ENCODE measurements around the gene CYBB. TPM values are rescaled to one million over a fixed set of nuclear protein-coding genes. Genes with fewer than 3 reads are reported as not detected.

Gene CYBB
- total and polyA plus RNA-seq, 2 donors (not counting 1 experiment from before 2014, with no cell fraction given), result under 0.01 TPM; not detected in 1

DNA sequence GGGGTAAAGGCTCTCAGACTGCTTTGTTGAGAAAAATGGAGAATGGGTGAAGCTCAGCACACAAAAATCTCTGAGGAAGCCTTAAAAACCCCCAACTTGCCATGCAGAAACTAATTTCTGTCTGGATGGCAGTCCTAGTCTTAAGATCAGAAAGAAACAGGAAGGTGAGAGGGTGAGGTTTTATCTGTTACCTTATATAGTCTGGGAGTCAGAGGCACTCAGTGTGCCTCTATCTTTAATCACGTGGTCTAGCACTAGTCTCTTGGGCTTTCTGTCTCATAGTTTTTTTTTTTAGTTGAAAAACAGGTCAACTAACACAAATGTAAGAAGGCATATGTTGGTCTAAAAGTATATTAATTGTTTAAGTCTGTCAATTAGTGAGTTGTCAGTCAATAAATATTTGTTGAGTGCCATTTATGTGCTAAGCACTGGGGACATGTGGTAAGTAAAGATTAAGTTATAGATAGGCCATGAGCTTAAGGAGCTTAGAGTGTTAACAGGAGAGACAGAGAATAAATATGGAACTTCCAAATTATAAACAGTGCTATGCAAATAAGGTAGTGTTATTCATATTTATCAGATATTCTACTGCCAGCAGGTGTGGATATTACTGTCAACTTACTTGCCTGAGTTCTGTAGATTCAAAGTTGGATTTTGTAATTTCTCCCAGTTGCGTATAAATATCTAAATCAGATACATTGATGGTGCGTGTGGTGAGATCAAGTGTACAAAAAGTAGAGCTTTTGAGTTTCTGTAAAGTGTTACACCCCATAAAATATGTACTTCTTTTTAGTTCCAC lies 7.0 kb downstream of the CYBB start:
- Histone ChIP-seq H3K36me3 (ENCODE audit: control insufficient read depth, insufficient read depth, low read length) (no peaks in the 10 kb centered on the region), H3K4me3 (replicated peaks in 1 of 4; ENCODE audit: control extremely low read depth in 1 of 4, insufficient read depth in 1 of 4, low read depth in 3 of 4, low read length in 4 of 4) (no peak overlapping the region), H3K4me1 (ENCODE audit: control insufficient read depth, extremely low read depth, insufficient read depth, low read length) (no peaks in the 10 kb centered on the region), H3K9ac (ENCODE audit: insufficient read depth, low read length) (no peak overlapping the region), H3K27ac (ENCODE audit: insufficient read depth, low read length) (no peak overlapping the region), H4K20me1 (ENCODE audit: control insufficient read depth, extremely low read depth, insufficient read depth, low read length) (no peaks in the 10 kb centered on the region), H3K9me3 (ENCODE audit: control insufficient read depth, insufficient read depth, low read depth, low read length) (no peaks in the 10 kb centered on the region), H3K27me3 (ENCODE audit: control insufficient read depth, insufficient read depth, low read length) (no peaks in the 10 kb centered on the region), H2AFZ (ENCODE audit: low read length) (no peak overlapping the region), H3K79me2 (ENCODE audit: control insufficient read depth, insufficient read depth, low read length) (no peaks in the 10 kb centered on the region), H3K4me2 (ENCODE audit: extremely low read depth, insufficient read depth, low read length) (no peak overlapping the region)
- DNase-seq (ENCODE audit: low read depth in 2 of 2), result no peak
- TF ChIP-seq EZH2 (IDR thresholded peaks at IDR 0.05; ENCODE audit: low read length, missing control alignments), result no peak
- TF ChIP-seq, protein P1, sequence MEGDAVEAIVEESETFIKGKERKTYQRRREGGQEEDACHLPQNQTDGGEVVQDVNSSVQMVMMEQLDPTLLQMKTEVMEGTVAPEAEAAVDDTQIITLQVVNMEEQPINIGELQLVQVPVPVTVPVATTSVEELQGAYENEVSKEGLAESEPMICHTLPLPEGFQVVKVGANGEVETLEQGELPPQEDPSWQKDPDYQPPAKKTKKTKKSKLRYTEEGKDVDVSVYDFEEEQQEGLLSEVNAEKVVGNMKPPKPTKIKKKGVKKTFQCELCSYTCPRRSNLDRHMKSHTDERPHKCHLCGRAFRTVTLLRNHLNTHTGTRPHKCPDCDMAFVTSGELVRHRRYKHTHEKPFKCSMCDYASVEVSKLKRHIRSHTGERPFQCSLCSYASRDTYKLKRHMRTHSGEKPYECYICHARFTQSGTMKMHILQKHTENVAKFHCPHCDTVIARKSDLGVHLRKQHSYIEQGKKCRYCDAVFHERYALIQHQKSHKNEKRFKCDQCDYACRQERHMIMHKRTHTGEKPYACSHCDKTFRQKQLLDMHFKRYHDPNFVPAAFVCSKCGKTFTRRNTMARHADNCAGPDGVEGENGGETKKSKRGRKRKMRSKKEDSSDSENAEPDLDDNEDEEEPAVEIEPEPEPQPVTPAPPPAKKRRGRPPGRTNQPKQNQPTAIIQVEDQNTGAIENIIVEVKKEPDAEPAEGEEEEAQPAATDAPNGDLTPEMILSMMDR (conservative IDR thresholded peaks at IDR 0.05 in 1 of 2, IDR thresholded peaks at IDR 0.05 in 1 of 2; ENCODE audit: low read depth in 1 of 2, low read length in 2 of 2), result no peak

DNA sequence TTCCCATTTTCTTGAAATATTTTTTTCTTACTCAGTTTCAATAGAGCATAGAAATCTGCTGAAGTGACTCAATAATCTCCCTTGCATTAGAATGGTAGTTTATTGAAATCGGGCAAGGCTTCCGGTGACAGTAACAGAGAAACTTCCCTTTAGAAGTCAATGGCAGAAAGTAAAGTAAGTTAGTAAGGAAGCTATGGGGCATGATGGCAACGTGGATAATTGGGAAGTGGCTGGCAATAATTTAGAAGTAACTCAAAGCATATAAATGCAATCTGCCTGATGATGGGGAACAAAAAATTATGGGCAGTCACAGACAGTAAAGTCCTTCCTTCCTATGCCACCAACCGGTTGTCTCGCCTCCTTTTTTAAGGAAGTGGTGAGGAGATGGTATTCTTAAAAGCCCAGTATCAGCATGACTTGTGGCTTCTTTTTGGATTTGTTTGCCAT lies 7.6 kb downstream of the CYBB start:
- Histone ChIP-seq H3K4me2 (ENCODE audit: extremely low read depth, insufficient read depth, low read length) (no peak overlapping the region), H3K79me2 (ENCODE audit: control insufficient read depth, insufficient read depth, low read length) (no peaks in the 10 kb centered on the region), H3K27ac (ENCODE audit: insufficient read depth, low read length) (no peak overlapping the region), H3K36me3 (ENCODE audit: control insufficient read depth, insufficient read depth, low read length) (no peaks in the 10 kb centered on the region), H3K4me3 (replicated peaks in 1 of 4; ENCODE audit: control extremely low read depth in 1 of 4, insufficient read depth in 1 of 4, low read depth in 3 of 4, low read length in 4 of 4) (no peak overlapping the region), H2AFZ (ENCODE audit: low read length) (no peak overlapping the region), H3K9me3 (ENCODE audit: control insufficient read depth, insufficient read depth, low read depth, low read length) (no peaks in the 10 kb centered on the region), H3K4me1 (ENCODE audit: control insufficient read depth, extremely low read depth, insufficient read depth, low read length) (no peaks in the 10 kb centered on the region), H3K9ac (ENCODE audit: insufficient read depth, low read length) (no peak overlapping the region), H3K27me3 (ENCODE audit: control insufficient read depth, insufficient read depth, low read length) (no peaks in the 10 kb centered on the region), H4K20me1 (ENCODE audit: control insufficient read depth, extremely low read depth, insufficient read depth, low read length) (no peaks in the 10 kb centered on the region)
- no peak for TF ChIP-seq EZH2 (IDR thresholded peaks at IDR 0.05; ENCODE audit: low read length, missing control alignments)
- TF ChIP-seq, protein P1 (conservative IDR thresholded peaks at IDR 0.05 in 1 of 2, IDR thresholded peaks at IDR 0.05 in 1 of 2; ENCODE audit: low read depth in 1 of 2, low read length in 2 of 2), result no peak
- no peak for DNase-seq (ENCODE audit: low read depth in 2 of 2)

GRCh38 chrX:37796310-37796709 lies 16.5 kb downstream of the CYBB start:
- no peak overlapping the region for H2AFZ ChIP-seq (ENCODE audit: low read length)
- H3K27me3 ChIP-seq (ENCODE audit: control insufficient read depth, insufficient read depth, low read length), result no peaks in the 10 kb centered on the region
- H3K79me2 ChIP-seq (ENCODE audit: control insufficient read depth, insufficient read depth, low read length), result no peaks in the 10 kb centered on the region
- no peaks in the 10 kb centered on the region for H3K4me1 ChIP-seq (ENCODE audit: control insufficient read depth, extremely low read depth, insufficient read depth, low read length)
- no peak overlapping the region for H3K9ac ChIP-seq (ENCODE audit: insufficient read depth, low read length)
- H4K20me1 ChIP-seq (ENCODE audit: control insufficient read depth, extremely low read depth, insufficient read depth, low read length), result peaks cover 1% of the 10 kb centered on the region
- H3K36me3 ChIP-seq (ENCODE audit: control insufficient read depth, insufficient read depth, low read length), result no peaks in the 10 kb centered on the region
- H3K9me3 ChIP-seq (ENCODE audit: control insufficient read depth, insufficient read depth, low read depth, low read length), result no peaks in the 10 kb centered on the region
- no peak for DNase-seq (ENCODE audit: low read depth in 2 of 2)
- H3K4me3 ChIP-seq (replicated peaks in 1 of 4; ENCODE audit: control extremely low read depth in 1 of 4, insufficient read depth in 1 of 4, low read depth in 3 of 4, low read length in 4 of 4), result no peak overlapping the region
- no peak overlapping the region for H3K27ac ChIP-seq (ENCODE audit: insufficient read depth, low read length)
- no peak overlapping the region for H3K4me2 ChIP-seq (ENCODE audit: extremely low read depth, insufficient read depth, low read length)
- TF ChIP-seq, protein P1 (conservative IDR thresholded peaks at IDR 0.05 in 1 of 2, IDR thresholded peaks at IDR 0.05 in 1 of 2; ENCODE audit: low read depth in 1 of 2, low read length in 2 of 2), result no peak
- TF ChIP-seq EZH2 (IDR thresholded peaks at IDR 0.05; ENCODE audit: low read length, missing control alignments), result no peak
